SK-N-SH (cell line): ENCODE data around the gene SMIM14. TPM values are rescaled to one million over a fixed set of nuclear protein-coding genes. Genes with fewer than 3 reads are reported as not detected.
"Not testable (repeated sequence)": the region's sequence is repeated elsewhere in the genome, so short reads cannot be mapped to it uniquely, and the experiment has no call there.

Experiments used
- CTCF ChIA-PET: fragments of 300-600, 350-600 bp; formaldehyde crosslinking; extraction: SDS; loops from one replicate; lab custom pipeline; 2021; lab: Yijun Ruan, JAX
- POLR2A ChIA-PET: fragments of 350-600 bp; sonication (Branson Sonifier 250); formaldehyde crosslinking; extraction: SDS; loops from one replicate; lab custom pipeline; 2020; ENCODE audit warnings: antibody characterized with exemption, inconsistent platforms; lab: Yijun Ruan, JAX
- DNase-seq: peaks from one replicate; pipeline ENCODE4 v3.0.0; 2012
- H2AFZ ChIP-seq: fragments of 200-600 bp; sonication (generic); 2 replicates; pipeline ENCODE4 v1.8.1; 2016; ENCODE audit warnings: antibody characterized with exemption, mild to moderate bottlenecking, low read depth
- H3F3A ChIP-seq: fragments of 200-600 bp; sonication (generic); replicated peaks from 2 replicates; pipeline ENCODE3; 2016; ENCODE audit warnings: antibody characterized with exemption, mild to moderate bottlenecking; ENCODE audit not compliant: insufficient read depth
- H3K27ac ChIP-seq, 2 experiments: fragments of 200-500 bp in 1 of 2; fragments of 200-600 bp in 1 of 2; sonication (Bioruptor generic) in 1 of 2; sonication (generic), shearing (Covaris generic) in 1 of 2; 2 replicates each; pipeline versions ENCODE4 v1.5.1 to v1.6.1; 2014 to 2016; ENCODE audit warnings: low read depth in 2 of 2, inconsistent platforms in 1 of 2, low read length in 1 of 2, mild to moderate bottlenecking in 1 of 2, mixed read lengths in 1 of 2
- H3K27me3 ChIP-seq: fragments of 200-600 bp; sonication (generic), shearing (Covaris generic); 2 replicates; pipeline ENCODE4 v1.6.1; 2016; ENCODE audit warnings: mixed run types; ENCODE audit not compliant: insufficient read depth
- H3K36me3 ChIP-seq, 2 experiments: fragments of 200-500 bp in 1 of 2; fragments of 200-600 bp in 1 of 2; sonication (Bioruptor generic) in 1 of 2; sonication (generic) in 1 of 2; replicated peaks in 1 of 2; 2 replicates each; pipeline versions ENCODE3 to v1.5.1; 2014 to 2016; ENCODE audit warnings: low read length in 1 of 2, mild to moderate bottlenecking in 1 of 2; ENCODE audit not compliant: insufficient read depth in 2 of 2, control insufficient read depth in 1 of 2
- H3K4me1 ChIP-seq, 2 experiments: fragments of 200-500 bp in 1 of 2; fragments of 200-600 bp in 1 of 2; sonication (Bioruptor generic) in 1 of 2; sonication (generic), shearing (Covaris generic) in 1 of 2; 2 replicates each; pipeline versions ENCODE4 v1.5.1 to v1.6.1; 2014 to 2016; ENCODE audit warnings: low read depth in 1 of 2, low read length in 1 of 2, mixed run types in 1 of 2; ENCODE audit not compliant: insufficient read depth in 2 of 2, control insufficient read depth in 1 of 2
- H3K4me2 ChIP-seq: fragments of 200-600 bp; sonication (generic), shearing (Covaris generic); 2 replicates; pipeline ENCODE4 v1.6.1; 2017; ENCODE audit warnings: mixed run types
- H3K4me3 ChIP-seq, 2 experiments: fragments of 200-500 bp in 1 of 2; fragments of 200-600 bp in 1 of 2; sonication (Bioruptor generic) in 1 of 2; sonication (generic), shearing (Covaris generic) in 1 of 2; 2 replicates each; pipeline versions ENCODE4 v1.5.1 to v1.8.1; 2014 to 2016; ENCODE audit warnings: low read depth in 2 of 2, inconsistent platforms in 1 of 2, low read length in 1 of 2, mild to moderate bottlenecking in 1 of 2, mixed read lengths in 1 of 2, moderate library complexity in 1 of 2
- H3K79me2 ChIP-seq: fragments of 200-600 bp; sonication (generic); 2 replicates; pipeline ENCODE4 v1.8.1; 2017; ENCODE audit warnings: mild to moderate bottlenecking; ENCODE audit not compliant: insufficient read depth
- H3K9ac ChIP-seq: fragments of 200-600 bp; sonication (generic); 2 replicates; pipeline ENCODE4 v1.6.1; 2017; ENCODE audit warnings: mixed run types
- H3K9me2 ChIP-seq: fragments of 200-600 bp; sonication (generic); 2 replicates; pipeline ENCODE4 v1.6.1; 2017; ENCODE audit warnings: mixed run types
- H3K9me3 ChIP-seq: fragments of 200-600 bp; sonication (generic); 2 replicates; pipeline ENCODE4 v1.6.1; 2017; ENCODE audit warnings: mixed run types, mild to moderate bottlenecking, moderate library complexity
- H4K20me1 ChIP-seq: fragments of 200-600 bp; sonication (generic); 2 replicates; pipeline ENCODE4 v1.6.1; 2017; ENCODE audit warnings: mild to moderate bottlenecking, mixed run types; ENCODE audit not compliant: insufficient read depth
- CHD2 ChIP-seq: fragments of 150-350 bp; IDR thresholded peaks from 2 replicates; pipeline ENCODE4 v1.6.1; 2018; ENCODE audit warnings: low read length; ENCODE audit not compliant: partially characterized antibody
- CTCF ChIP-seq: fragments of 200-600 bp; sonication (generic); IDR thresholded peaks from 2 replicates; pipeline ENCODE4 v1.6.1; 2017; ENCODE audit warnings: antibody characterized with exemption, mild to moderate bottlenecking, moderate library complexity
- FOSL2 ChIP-seq: IDR thresholded peaks from 2 replicates; pipeline ENCODE4 v1.4.0; 2012; ENCODE audit warnings: low read depth, mild to moderate bottlenecking, moderate library complexity, borderline replicate concordance
- FOXJ3 ChIP-seq: sonication (generic); formaldehyde crosslinking; IDR thresholded peaks from 2 replicates; pipeline ENCODE4 v1.5.1; 2020; ENCODE audit warnings: mild to moderate bottlenecking, missing genetic modification reagents
- FOXM1 ChIP-seq: IDR thresholded peaks from 2 replicates; pipeline ENCODE4 v1.4.0; 2012; ENCODE audit warnings: low read depth, mild to moderate bottlenecking
- GATA2 ChIP-seq: sonication (generic); formaldehyde crosslinking; IDR thresholded peaks from 2 replicates; pipeline ENCODE4 v1.5.0; 2020; ENCODE audit warnings: mild to moderate bottlenecking, missing genetic modification reagents
- IRF3 ChIP-seq: fragments of 150-350 bp; IDR thresholded peaks from 2 replicates; pipeline ENCODE4 v1.6.1; 2016; ENCODE audit warnings: mild to moderate bottlenecking, low read depth, low read length
- JUND ChIP-seq: IDR thresholded peaks from 2 replicates; pipeline ENCODE4 v1.4.0; 2012
- NRF1 ChIP-seq: IDR thresholded peaks from 2 replicates; pipeline ENCODE4 v1.6.1; 2012; ENCODE audit warnings: low read depth, mild to moderate bottlenecking, low read length
- POLR2AphosphoS5 ChIP-seq: IDR thresholded peaks from 2 replicates; pipeline ENCODE4 v1.6.1; 2012; ENCODE audit warnings: low read depth, low read length
- RAD21 ChIP-seq: IDR thresholded peaks from 2 replicates; pipeline ENCODE4 v1.6.1; 2012; ENCODE audit warnings: mild to moderate bottlenecking, low read length
- RCOR1 ChIP-seq: fragments of 150-350 bp; IDR thresholded peaks from 2 replicates; pipeline ENCODE4 v1.6.1; 2017; ENCODE audit warnings: antibody characterized with exemption, low read length
- REST ChIP-seq: IDR thresholded peaks from 2 replicates; pipeline ENCODE4 v1.6.1; 2012; ENCODE audit warnings: mild to moderate bottlenecking, low read depth, low read length, moderate library complexity
- SIN3A ChIP-seq: IDR thresholded peaks from 2 replicates; pipeline ENCODE4 v1.6.1; 2012; ENCODE audit warnings: low read depth, mild to moderate bottlenecking, low read length, moderate library complexity, borderline replicate concordance
- SMC3 ChIP-seq: IDR thresholded peaks from 2 replicates; pipeline ENCODE4 v1.6.1; 2012; ENCODE audit warnings: low read depth, low read length, improper control_type of control experiment
- TAF1 ChIP-seq: IDR thresholded peaks from 2 replicates; pipeline ENCODE4 v1.6.1; 2012; ENCODE audit warnings: low read depth, mild to moderate bottlenecking, low read length, moderate library complexity, borderline replicate concordance
- TCF12 ChIP-seq: IDR thresholded peaks from 2 replicates; pipeline ENCODE4 v1.4.0; 2012
- YY1 ChIP-seq: IDR thresholded peaks from 2 replicates; pipeline ENCODE4 v1.4.0; 2012; ENCODE audit warnings: low read depth, mild to moderate bottlenecking
- ZBTB33 ChIP-seq: IDR thresholded peaks from 2 replicates; pipeline ENCODE4 v1.4.0; 2012; ENCODE audit warnings: low read depth, borderline replicate concordance
- WGBS: methylation state at CpG from one replicate; pipeline ENCODE4 v1.1.6; 2017; ENCODE audit warnings: low lambda C conversion rate; 5-methylcytosine and 5-hydroxymethylcytosine counted together
- polyA plus RNA-seq, 3 experiments: library from polyadenylated mRNA; depleted of rRNA; stranded (reverse); fragments of >200 nt; gene quantifications; 2 replicates each; pipeline ENCODE4 v1.2.3, GENCODE V29; 2012

SMIM14 gene
- polyA plus RNA-seq, 1 of the 3 experiments (the other 2 are of a cell fraction) = 12.6 TPM

GRCh38 chr4:39682138-39682537 lies 43.5 kb upstream of the SMIM14 start:
- Histone ChIP-seq H3K4me3 (no peak overlapping the region), H3K36me3 (no peaks in the 10 kb centered on the region), H3K27ac (no peak overlapping the region), H3K4me1 (no peaks in the 10 kb centered on the region), H3K4me2 (no peak overlapping the region), H3K9me3 (no peaks in the 10 kb centered on the region), H4K20me1 (no peaks in the 10 kb centered on the region), H2AFZ (no peak overlapping the region), H3K9me2 (no peaks in the 10 kb centered on the region), H3K79me2 (no peaks in the 10 kb centered on the region), H3F3A (no peaks in the 10 kb centered on the region), H3K27me3 (no peaks in the 10 kb centered on the region), H3K9ac (no peak overlapping the region)
- DNase-seq = no peak
- POLR2A ChIA-PET = no interaction called here
- CTCF ChIA-PET = no interaction called here
- 61% methylated on average over 2 of the region's 2 CpGs for WGBS
- no peak for TF ChIP-seq GATA2 (CRISPR knock-in tag)
- no peak for TF ChIP-seq RCOR1
- no peak for TF ChIP-seq POLR2AphosphoS5
- TF ChIP-seq RAD21 = no peak
- no peak for TF ChIP-seq TCF12
- no peak for TF ChIP-seq CHD2
- no peak for TF ChIP-seq ZBTB33
- TF ChIP-seq REST = no peak
- no peak for TF ChIP-seq SMC3
- no peak for TF ChIP-seq CTCF
- no peak for TF ChIP-seq YY1
- no peak for TF ChIP-seq FOSL2
- TF ChIP-seq FOXM1 = no peak
- TF ChIP-seq SIN3A = no peak
- no peak for TF ChIP-seq IRF3
- no peak for TF ChIP-seq JUND
- TF ChIP-seq TAF1 = no peak
- no peak for TF ChIP-seq NRF1
- TF ChIP-seq FOXJ3 = no peak

- H4K20me1 ChIP-seq, DNase-seq, H3K9ac ChIP-seq, CTCF ChIA-PET, H3K27ac ChIP-seq, H3K27me3 ChIP-seq, H2AFZ ChIP-seq, H3K4me3 ChIP-seq, POLR2A ChIA-PET, H3K36me3 ChIP-seq, H3K4me1 ChIP-seq, H3K9me3 ChIP-seq, H3K9me2 ChIP-seq, H3K4me2 ChIP-seq, H3F3A ChIP-seq, H3K79me2 ChIP-seq: not testable (repeated sequence)
- WGBS = 91% methylated on average over 2 of the region's 2 CpGs
Observed at GRCh38 chr4:39681003-39681402, 42.3 kb upstream of the SMIM14 start.
